ENCODE measurements around the gene PPP3CB.

PPP3CB gene

GRCh38 chr10:73471226-73471625 lies 24.6 kb downstream of the PPP3CB start:
- Histone ChIP-seq H3K27ac (ENCODE audit: low read depth, low read length) (no peak overlapping the region), H3K9me2 (replicated peaks; ENCODE audit: insufficient read depth, low read length) (no peaks in the 10 kb centered on the region), H3K9ac (ENCODE audit: low read length) (no peak overlapping the region), H4K20me1 (ENCODE audit: low read depth, low read length) (no peaks in the 10 kb centered on the region), H3K9me3 (ENCODE audit: insufficient read depth, low read length) (no peaks in the 10 kb centered on the region), H3K36me3 (ENCODE audit: low read length) (peaks cover 68% of the 10 kb centered on the region), H3F3A (ENCODE audit: insufficient read depth) (no peaks in the 10 kb centered on the region), H3K27me3 (ENCODE audit: low read length) (no peaks in the 10 kb centered on the region), H3K4me3 (ENCODE audit: insufficient read depth, low read length, poor library complexity, severe bottlenecking) (no peak overlapping the region), H3K4me2 (ENCODE audit: low read depth, low read length, poor library complexity, severe bottlenecking) (no peak overlapping the region), H2AFZ (ENCODE audit: low read depth, low read length, severe bottlenecking) (no peak overlapping the region), H3K79me2 (ENCODE audit: insufficient read depth, low read length) (no peaks in the 10 kb centered on the region)
- TF ChIP-seq, protein P1, sequence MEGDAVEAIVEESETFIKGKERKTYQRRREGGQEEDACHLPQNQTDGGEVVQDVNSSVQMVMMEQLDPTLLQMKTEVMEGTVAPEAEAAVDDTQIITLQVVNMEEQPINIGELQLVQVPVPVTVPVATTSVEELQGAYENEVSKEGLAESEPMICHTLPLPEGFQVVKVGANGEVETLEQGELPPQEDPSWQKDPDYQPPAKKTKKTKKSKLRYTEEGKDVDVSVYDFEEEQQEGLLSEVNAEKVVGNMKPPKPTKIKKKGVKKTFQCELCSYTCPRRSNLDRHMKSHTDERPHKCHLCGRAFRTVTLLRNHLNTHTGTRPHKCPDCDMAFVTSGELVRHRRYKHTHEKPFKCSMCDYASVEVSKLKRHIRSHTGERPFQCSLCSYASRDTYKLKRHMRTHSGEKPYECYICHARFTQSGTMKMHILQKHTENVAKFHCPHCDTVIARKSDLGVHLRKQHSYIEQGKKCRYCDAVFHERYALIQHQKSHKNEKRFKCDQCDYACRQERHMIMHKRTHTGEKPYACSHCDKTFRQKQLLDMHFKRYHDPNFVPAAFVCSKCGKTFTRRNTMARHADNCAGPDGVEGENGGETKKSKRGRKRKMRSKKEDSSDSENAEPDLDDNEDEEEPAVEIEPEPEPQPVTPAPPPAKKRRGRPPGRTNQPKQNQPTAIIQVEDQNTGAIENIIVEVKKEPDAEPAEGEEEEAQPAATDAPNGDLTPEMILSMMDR (IDR thresholded peaks at IDR 0.05; ENCODE audit: insufficient read depth, low read length, poor library complexity, severe bottlenecking), result no peak
- TF ChIP-seq EZH2phosphoT487 (conservative IDR thresholded peaks at IDR 0.05; ENCODE audit: low read length), result no peak

- Histone ChIP-seq H3K9me3 (ENCODE audit: insufficient read depth, low read length) (no peaks in the 10 kb centered on the region), H3K9ac (ENCODE audit: low read length) (no peak overlapping the region), H3K36me3 (ENCODE audit: low read length) (peaks cover 65% of the 10 kb centered on the region), H4K20me1 (ENCODE audit: low read depth, low read length) (no peaks in the 10 kb centered on the region), H3K9me2 (replicated peaks; ENCODE audit: insufficient read depth, low read length) (no peaks in the 10 kb centered on the region), H3K27me3 (ENCODE audit: low read length) (no peaks in the 10 kb centered on the region), H3K4me2 (ENCODE audit: low read depth, low read length, poor library complexity, severe bottlenecking) (no peak overlapping the region), H2AFZ (ENCODE audit: low read depth, low read length, severe bottlenecking) (no peak overlapping the region), H3K4me3 (ENCODE audit: insufficient read depth, low read length, poor library complexity, severe bottlenecking) (no peak overlapping the region), H3K27ac (ENCODE audit: low read depth, low read length) (no peak overlapping the region), H3K79me2 (ENCODE audit: insufficient read depth, low read length) (no peaks in the 10 kb centered on the region), H3F3A (ENCODE audit: insufficient read depth) (no peaks in the 10 kb centered on the region)
- TF ChIP-seq EZH2phosphoT487 (conservative IDR thresholded peaks at IDR 0.05; ENCODE audit: low read length), result no peak
- TF ChIP-seq, protein P1 (IDR thresholded peaks at IDR 0.05; ENCODE audit: insufficient read depth, low read length, poor library complexity, severe bottlenecking), result no peak
Measured at GRCh38 chr10:73469579-73469978, 26.2 kb downstream of the PPP3CB start.

- no peak overlapping the region for H3K4me3 ChIP-seq (ENCODE audit: insufficient read depth, low read length, poor library complexity, severe bottlenecking)
- H3K79me2 ChIP-seq (ENCODE audit: insufficient read depth, low read length), result no peaks in the 10 kb centered on the region
- H2AFZ ChIP-seq (ENCODE audit: low read depth, low read length, severe bottlenecking), result no peak overlapping the region
- H3K27me3 ChIP-seq (ENCODE audit: low read length), result no peaks in the 10 kb centered on the region
- no peaks in the 10 kb centered on the region for H4K20me1 ChIP-seq (ENCODE audit: low read depth, low read length)
- no peak overlapping the region for H3K27ac ChIP-seq (ENCODE audit: low read depth, low read length)
- no peak overlapping the region for H3K9ac ChIP-seq (ENCODE audit: low read length)
- TF ChIP-seq, protein P1 (IDR thresholded peaks at IDR 0.05; ENCODE audit: insufficient read depth, low read length, poor library complexity, severe bottlenecking), result no peak
- no peak for TF ChIP-seq EZH2phosphoT487 (conservative IDR thresholded peaks at IDR 0.05; ENCODE audit: low read length)
- no peaks in the 10 kb centered on the region for H3F3A ChIP-seq (ENCODE audit: insufficient read depth)
- H3K9me2 ChIP-seq (replicated peaks; ENCODE audit: insufficient read depth, low read length), result no peaks in the 10 kb centered on the region
- no peak overlapping the region for H3K4me2 ChIP-seq (ENCODE audit: low read depth, low read length, poor library complexity, severe bottlenecking)
- peaks cover 58% of the 10 kb centered on the region for H3K36me3 ChIP-seq (ENCODE audit: low read length)
- H3K9me3 ChIP-seq (ENCODE audit: insufficient read depth, low read length), result no peaks in the 10 kb centered on the region
Measured at GRCh38 chr10:73467206-73467605, 28.6 kb downstream of the PPP3CB start.
